ENCODE measurements around the gene CD34. TPM values are rescaled to one million over a fixed set of nuclear protein-coding genes. Genes with fewer than 3 reads are reported as not detected.

Gene CD34
- total RNA-seq, 2 experiments from 2014 or later, result 0.02 to 0.06 TPM

DNA sequence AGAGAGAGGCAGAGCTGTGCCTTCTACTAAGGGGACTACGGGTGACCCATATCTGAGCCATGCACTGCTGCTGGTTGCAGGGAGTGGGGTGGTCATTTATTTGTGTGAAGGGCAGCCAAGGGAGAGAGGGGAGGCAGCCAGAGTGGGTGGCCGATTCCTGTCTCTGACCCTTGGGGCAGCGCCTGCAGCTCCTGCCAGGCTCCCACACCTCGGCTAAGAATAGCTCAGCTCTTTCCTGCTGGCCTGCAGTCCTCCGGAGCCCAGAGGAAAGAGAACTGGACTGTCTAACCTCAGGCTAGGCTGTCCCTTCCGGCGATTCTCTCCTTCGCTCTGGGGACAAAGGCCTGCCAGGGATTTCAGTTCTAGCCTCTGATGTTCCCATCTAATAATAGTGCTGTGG lies 11.6 kb upstream of the CD34 start:
- no peaks in the 10 kb centered on the region for H3K4me1 Mint-ChIP-seq
- no peak for ATAC-seq
- DNase-seq, result no peak
- no peak overlapping the region for H3K4me3 Mint-ChIP-seq
- CTCF ChIA-PET, result interaction anchor here (1.3 kb wide), 1 partner anchor 26 kb away, joined by 3 read pairs; no protein-coding TSS in a partner anchor
- H3K27me3 Mint-ChIP-seq, result peaks cover 67% of the 10 kb centered on the region
- H3K36me3 Mint-ChIP-seq, result no peaks in the 10 kb centered on the region
- H3K27ac Mint-ChIP-seq, result no peak overlapping the region
- no peaks in the 10 kb centered on the region for H3K9me3 Mint-ChIP-seq (ENCODE audit: low read depth)

DNA sequence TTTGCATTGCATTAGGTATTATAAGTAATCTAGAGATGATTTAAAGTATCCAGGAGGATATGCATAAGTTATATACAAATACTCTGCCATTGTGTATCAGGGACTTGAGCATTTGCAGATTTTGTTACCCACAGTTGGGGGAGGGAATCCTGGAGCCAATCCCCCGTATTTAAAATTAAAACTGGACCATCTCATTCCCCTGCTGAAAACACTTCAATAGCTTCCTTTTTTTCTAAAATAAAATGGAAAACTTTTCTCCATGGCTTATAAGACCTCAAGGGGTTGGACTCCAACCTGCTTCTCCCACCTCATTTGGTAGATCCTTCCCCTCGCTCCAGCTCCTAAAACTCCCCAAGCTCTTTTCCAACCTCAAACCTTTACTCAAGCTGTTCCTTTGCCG lies 10.4 kb upstream of the CD34 start:
- Mint-ChIP-seq H3K36me3 (no peaks in the 10 kb centered on the region), H3K9me3 (ENCODE audit: low read depth) (no peaks in the 10 kb centered on the region), H3K4me1 (no peaks in the 10 kb centered on the region), H3K4me3 (no peak overlapping the region), H3K27ac (no peak overlapping the region), H3K27me3 (peaks cover 60% of the 10 kb centered on the region)
- CTCF ChIA-PET, result no interaction called here
- DNase-seq, result no peak
- ATAC-seq, result no peak

DNA sequence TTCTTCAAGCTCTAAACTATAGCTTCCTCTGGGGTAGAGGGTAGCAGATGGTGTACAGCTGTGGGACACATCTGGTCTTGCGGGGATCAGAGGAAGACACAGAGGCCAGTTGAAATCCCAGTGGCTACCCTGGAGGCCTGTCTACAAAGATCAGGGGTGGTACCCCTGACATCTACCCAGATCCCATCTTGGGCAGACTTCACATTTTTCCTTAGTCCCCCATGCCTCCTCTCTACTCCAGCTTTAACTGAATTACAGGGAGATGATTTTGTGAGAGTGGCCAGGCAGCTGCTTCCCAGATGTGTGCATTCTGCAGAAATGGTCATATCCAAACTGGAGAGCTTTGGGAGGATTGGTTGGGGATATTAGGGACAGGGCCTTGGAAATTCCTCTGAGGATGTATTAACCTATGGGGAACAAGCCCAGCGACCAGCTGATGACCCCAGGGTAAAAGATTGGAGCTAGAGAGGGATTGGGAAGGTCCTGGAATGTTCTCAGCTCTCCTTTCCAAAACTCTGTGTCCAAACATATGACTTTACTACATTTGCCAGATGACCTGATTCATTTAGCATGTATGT lies 9.6 kb upstream of the CD34 start:
- H3K27ac Mint-ChIP-seq, result no peak overlapping the region
- no peaks in the 10 kb centered on the region for H3K36me3 Mint-ChIP-seq
- CTCF ChIA-PET, result no interaction called here
- no peak overlapping the region for H3K4me3 Mint-ChIP-seq
- ATAC-seq (no peak), DNase-seq (no peak)
- H3K4me1 Mint-ChIP-seq, result no peaks in the 10 kb centered on the region
- no peaks in the 10 kb centered on the region for H3K9me3 Mint-ChIP-seq (ENCODE audit: low read depth)
- peaks cover 60% of the 10 kb centered on the region for H3K27me3 Mint-ChIP-seq

DNA sequence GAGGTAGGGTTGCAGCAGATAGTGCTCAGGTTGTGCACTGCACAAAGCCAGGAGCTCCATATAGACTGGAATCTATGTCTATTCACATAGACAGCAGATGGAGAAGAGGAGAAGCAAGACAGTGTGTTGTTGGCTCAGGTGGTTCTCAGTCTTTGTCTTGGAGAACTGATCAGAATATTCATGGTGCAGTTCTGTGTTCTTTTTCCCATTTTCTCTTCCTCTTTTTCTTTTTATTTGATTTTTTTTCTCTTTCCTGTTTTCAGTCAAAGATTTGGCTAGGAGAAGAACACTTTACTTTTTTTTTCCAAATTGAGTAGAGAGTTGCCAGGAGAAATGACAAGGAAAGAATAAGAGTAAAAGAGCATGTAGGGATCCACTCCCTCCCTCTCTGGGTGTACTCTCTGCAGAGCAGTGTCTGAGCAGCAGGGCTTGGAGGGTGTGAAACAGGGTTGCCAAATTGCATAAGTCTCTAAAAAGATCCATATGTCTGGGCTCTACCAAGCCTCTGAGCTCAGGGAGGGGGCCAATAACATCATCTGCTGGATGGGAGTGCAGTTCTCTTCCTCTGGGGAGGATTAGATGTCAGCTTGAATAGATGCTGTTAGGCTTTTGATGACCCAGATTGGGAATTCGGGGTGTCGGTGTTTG lies 8.7 kb upstream of the CD34 start:
- Mint-ChIP-seq H3K27ac (no peak overlapping the region), H3K4me3 (no peak overlapping the region), H3K36me3 (no peaks in the 10 kb centered on the region), H3K9me3 (ENCODE audit: low read depth) (no peaks in the 10 kb centered on the region), H3K4me1 (no peaks in the 10 kb centered on the region), H3K27me3 (peaks cover 55% of the 10 kb centered on the region)
- ATAC-seq (no peak), DNase-seq (no peak)
- CTCF ChIA-PET, result interaction anchor here (0.5 kb wide), 1 partner anchor 123 kb away, joined by 3 read pairs; no protein-coding TSS in a partner anchor

DNA sequence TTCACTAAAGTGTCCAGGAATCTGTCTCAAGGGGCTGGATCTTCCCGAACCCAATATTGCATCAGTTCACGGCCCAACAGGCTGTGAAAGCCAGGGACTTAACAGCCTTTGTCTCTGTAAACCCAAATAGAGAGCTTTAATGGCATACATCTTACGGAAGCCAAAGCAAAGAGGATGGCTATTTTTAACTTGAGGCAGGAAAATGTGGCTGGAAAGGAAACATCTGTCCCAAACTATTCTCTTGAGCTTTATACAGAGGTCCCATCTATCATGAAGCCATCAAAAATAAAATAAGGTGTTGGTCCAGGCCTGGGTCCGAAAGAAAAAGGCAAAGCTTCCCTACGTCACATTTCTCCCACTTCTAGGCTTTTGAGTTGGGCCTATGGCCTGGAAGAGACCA lies 7.7 kb upstream of the CD34 start:
- CTCF ChIA-PET, result interaction anchor here (0.7 to 1.5 kb wide), 2 partner anchors 34 to 45 kb away, joined by 3 to 4 read pairs; no protein-coding TSS in a partner anchor
- no peak for ATAC-seq
- no peak overlapping the region for H3K4me3 Mint-ChIP-seq
- H3K27ac Mint-ChIP-seq, result no peak overlapping the region
- no peaks in the 10 kb centered on the region for H3K9me3 Mint-ChIP-seq (ENCODE audit: low read depth)
- peaks cover 55% of the 10 kb centered on the region for H3K27me3 Mint-ChIP-seq
- no peaks in the 10 kb centered on the region for H3K4me1 Mint-ChIP-seq
- H3K36me3 Mint-ChIP-seq, result no peaks in the 10 kb centered on the region
- no peak for DNase-seq

DNA sequence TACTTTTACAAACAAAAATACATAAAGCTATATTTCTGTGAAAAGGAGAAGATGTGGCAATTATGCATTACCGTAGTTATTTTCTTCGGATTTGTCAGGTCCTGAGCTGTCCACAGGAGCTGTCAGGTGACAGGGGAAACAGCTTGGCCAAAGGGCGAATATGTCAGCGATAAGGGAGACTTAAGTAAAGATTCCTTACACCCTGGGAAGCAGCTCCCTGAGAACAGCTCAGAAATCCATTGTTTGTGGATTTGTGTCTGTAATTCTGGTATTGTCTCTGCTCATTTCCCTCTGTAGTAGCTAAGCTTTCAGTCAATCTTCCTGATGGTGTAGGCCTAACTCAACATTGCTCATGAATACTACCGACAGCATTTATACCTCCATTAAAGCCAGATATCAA lies 7.1 kb upstream of the CD34 start:
- no peak overlapping the region for H3K27ac Mint-ChIP-seq
- H3K4me3 Mint-ChIP-seq, result no peak overlapping the region
- CTCF ChIA-PET, result interaction anchor here (0.7 to 1.5 kb wide), 2 partner anchors 33 to 45 kb away, joined by 3 to 4 read pairs; no protein-coding TSS in a partner anchor
- H3K4me1 Mint-ChIP-seq, result no peaks in the 10 kb centered on the region
- H3K27me3 Mint-ChIP-seq, result peaks cover 55% of the 10 kb centered on the region
- no peaks in the 10 kb centered on the region for H3K9me3 Mint-ChIP-seq (ENCODE audit: low read depth)
- ATAC-seq, result no peak
- DNase-seq, result no peak
- no peaks in the 10 kb centered on the region for H3K36me3 Mint-ChIP-seq

DNA sequence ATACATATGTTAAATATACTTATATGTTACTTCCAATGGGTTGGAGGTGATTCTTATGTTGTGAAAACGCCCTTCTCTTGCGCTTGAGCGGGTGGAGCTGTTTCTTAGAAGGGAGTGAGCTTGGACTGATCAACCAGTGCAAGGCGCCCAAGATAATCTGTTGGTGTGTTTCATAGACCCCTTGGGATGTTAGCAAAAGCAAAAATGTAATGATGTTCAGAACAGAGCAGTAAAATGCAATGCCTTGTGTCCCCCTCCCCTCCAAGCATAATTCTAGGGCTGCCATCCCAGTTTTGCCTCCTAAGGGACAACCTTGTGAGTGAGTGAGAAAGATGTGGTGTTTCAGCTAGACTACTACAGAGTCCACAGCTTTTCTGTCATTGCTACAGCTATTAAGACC lies 6.2 kb upstream of the CD34 start:
- no peak overlapping the region for H3K27ac Mint-ChIP-seq
- no peaks in the 10 kb centered on the region for H3K4me1 Mint-ChIP-seq
- CTCF ChIA-PET, result no interaction called here
- H3K36me3 Mint-ChIP-seq, result no peaks in the 10 kb centered on the region
- no peaks in the 10 kb centered on the region for H3K9me3 Mint-ChIP-seq (ENCODE audit: low read depth)
- peaks cover 59% of the 10 kb centered on the region for H3K27me3 Mint-ChIP-seq
- ATAC-seq (no peak), DNase-seq (no peak)
- no peak overlapping the region for H3K4me3 Mint-ChIP-seq

DNA sequence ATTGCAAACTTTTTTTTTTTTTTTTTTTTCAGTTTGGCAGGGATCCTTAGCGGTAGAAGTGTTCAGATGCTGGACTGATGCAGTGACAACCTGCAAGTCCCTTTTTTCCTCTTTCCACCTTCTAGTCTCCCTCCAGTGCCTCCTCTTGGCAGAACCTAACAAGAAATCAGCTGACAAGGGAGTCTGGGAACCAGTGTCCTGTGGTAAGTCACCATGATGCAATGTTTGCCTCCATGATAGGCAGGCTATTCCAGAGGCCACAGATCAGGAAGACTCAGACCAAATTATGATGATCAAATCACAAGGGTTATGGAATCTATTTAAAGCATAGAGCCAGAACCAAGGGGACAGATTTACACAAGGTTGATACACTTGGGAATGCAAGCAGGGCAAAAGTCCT lies 3.0 kb upstream of the CD34 start:
- H3K27me3 Mint-ChIP-seq, result peaks cover 65% of the 10 kb centered on the region
- DNase-seq (no peak), ATAC-seq (no peak)
- CTCF ChIA-PET, result interaction anchor here (0.9 to 1.2 kb wide), 2 partner anchors 11 to 29 kb away, joined by 3 read pairs; no protein-coding TSS in a partner anchor
- peaks cover 18% of the 10 kb centered on the region for H3K4me1 Mint-ChIP-seq
- no peaks in the 10 kb centered on the region for H3K9me3 Mint-ChIP-seq (ENCODE audit: low read depth)
- H3K27ac Mint-ChIP-seq, result no peak overlapping the region
- H3K36me3 Mint-ChIP-seq, result no peaks in the 10 kb centered on the region
- no peak overlapping the region for H3K4me3 Mint-ChIP-seq

DNA sequence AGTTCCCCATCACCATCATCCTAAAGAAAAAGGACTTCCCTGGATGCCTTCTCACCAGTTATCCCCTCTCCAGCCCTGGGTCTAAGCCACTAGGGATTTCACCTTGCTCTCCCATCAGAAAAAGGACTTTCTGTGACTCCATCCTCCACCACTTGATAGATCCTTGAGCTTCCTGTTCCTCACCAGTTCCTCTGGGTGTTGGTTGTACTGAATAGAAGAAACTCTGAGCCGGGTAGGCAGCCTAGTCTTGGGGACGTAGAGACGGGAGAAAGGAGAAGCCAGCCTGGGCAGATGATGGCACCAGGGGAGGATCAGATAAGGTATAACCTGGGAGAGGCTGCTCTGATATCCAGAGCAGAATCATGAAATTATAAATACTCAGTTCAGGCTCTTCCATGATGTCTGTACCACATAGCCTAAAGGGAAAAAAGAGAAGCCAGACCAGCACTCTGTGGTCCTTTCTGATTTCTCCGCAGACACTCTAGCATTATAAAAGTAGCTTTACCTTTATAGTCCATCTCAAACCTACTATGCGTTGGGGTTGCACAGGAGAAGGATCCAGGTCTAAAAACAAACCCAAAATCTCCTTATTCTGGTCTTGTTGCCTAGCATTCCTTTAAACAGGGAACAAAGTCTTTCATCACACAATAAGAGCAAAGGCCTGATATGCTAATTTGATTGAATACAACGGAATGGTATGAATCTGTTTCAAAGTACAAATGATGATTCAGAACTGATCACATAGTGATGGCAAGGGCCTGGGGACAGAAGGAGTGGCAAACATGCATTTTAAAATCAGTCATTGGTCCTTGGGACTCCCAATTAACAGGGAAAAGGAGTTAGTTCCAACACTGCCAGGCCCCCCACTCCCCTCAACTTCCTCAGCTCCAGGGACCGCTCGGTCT lies 1.2 kb upstream of the CD34 start:
- Mint-ChIP-seq H3K27ac (no peak overlapping the region), H3K4me3 (no peak overlapping the region), H3K36me3 (no peaks in the 10 kb centered on the region), H3K27me3 (peaks cover 68% of the 10 kb centered on the region), H3K9me3 (ENCODE audit: low read depth) (no peaks in the 10 kb centered on the region), H3K4me1 (peaks cover 18% of the 10 kb centered on the region)
- no peak for ATAC-seq
- CTCF ChIA-PET, result interaction anchor here (1.5 kb wide), 2 partner anchors 27 to 51 kb away, joined by 3 to 5 read pairs; no protein-coding TSS in a partner anchor
- DNase-seq, result no peak

DNA sequence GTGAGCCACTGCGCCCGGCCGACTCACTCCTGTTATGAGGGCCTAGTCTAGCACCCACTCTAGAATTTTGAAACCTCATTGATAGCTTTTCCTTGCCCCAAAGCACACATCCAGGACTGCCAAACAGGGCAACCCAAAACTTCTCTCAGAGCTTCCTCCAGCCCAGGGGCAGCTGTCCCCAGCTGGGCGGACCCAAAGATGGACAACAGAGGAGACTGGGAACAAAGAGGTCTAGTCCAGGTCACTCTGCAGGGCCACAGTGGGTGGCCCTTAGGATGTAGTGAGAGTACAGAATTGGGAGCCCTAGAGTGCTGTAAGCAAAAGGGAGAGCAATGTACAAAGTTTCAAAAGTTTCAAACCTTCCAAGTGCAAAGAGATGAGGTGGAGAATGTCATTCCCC lies 1.2 kb downstream of the CD34 start:
- peak overlapping the region; percentile 34 for H3K4me3 Mint-ChIP-seq
- CTCF ChIA-PET, result interaction anchor here (1.0 to 2.0 kb wide), 2 partner anchors 13 to 53 kb away, joined by 3 to 5 read pairs; no protein-coding TSS in a partner anchor
- no peaks in the 10 kb centered on the region for H3K9me3 Mint-ChIP-seq (ENCODE audit: low read depth)
- no peaks in the 10 kb centered on the region for H3K36me3 Mint-ChIP-seq
- ATAC-seq, result no peak
- no peak overlapping the region for H3K27ac Mint-ChIP-seq
- H3K27me3 Mint-ChIP-seq, result peaks cover 66% of the 10 kb centered on the region
- DNase-seq, result no peak
- peaks cover 20% of the 10 kb centered on the region for H3K4me1 Mint-ChIP-seq

DNA sequence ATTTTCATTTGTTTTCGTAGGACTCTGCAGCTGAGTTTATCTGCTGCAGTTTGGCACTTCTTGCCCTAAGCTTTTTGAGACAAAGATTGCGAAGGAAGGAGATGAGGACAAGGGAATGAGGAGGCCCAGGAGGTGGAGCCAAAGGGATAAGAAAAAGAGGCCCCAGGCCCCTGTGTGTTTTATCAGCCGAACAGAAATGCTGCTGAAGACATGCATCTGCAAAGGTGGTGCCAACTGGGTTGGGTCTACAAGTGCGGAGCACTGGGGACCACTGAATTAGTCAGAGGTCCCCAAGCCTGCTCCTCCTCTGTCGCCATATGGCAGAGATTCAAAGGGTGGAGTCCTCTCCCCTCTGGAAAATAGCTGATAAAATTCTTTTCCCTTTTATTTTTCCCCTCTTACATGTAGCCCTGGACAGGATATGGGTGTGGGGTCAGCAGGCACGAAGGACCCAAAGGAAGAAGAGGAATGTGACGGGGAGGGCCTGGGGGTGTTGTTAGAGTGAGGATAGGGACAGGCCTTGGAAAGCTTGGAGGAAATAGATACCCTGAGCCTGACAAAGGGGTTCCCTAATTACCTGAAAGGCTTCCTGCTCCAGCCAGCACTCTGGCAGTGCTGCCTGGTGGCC lies 2.7 kb downstream of the CD34 start:
- DNase-seq, result no peak
- Mint-ChIP-seq H3K4me3 (no peak overlapping the region), H3K27ac (no peak overlapping the region), H3K27me3 (peaks cover 55% of the 10 kb centered on the region), H3K36me3 (no peaks in the 10 kb centered on the region), H3K9me3 (ENCODE audit: low read depth) (no peaks in the 10 kb centered on the region), H3K4me1 (peaks cover 34% of the 10 kb centered on the region)
- CTCF ChIA-PET, result interaction anchor here (0.8 to 2.2 kb wide), 3 partner anchors 23 to 55 kb away, joined by 5 to 6 read pairs (median 5); no protein-coding TSS in a partner anchor
- no peak for ATAC-seq

DNA sequence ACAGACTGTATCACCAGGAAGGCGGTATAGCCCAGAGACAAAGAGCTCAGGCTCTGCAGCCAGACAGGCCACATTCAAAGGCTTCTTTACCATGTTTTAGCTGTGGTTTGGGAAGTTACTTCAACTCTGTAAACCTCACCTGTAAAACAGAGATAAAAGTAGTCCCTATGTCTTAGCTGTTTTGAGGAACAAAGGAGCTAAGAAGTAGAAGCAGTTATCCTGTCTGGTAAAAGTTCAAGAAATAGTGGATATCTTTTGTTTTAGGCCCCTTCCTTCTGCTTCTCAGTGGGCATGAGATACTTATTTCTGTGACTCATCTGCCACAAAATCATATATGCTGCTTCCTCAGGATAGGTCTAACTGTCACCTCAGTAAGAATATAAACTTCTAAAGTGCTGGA lies 6.5 kb downstream of the CD34 start:
- DNase-seq (no peak), ATAC-seq (no peak)
- Mint-ChIP-seq H3K9me3 (ENCODE audit: low read depth) (no peaks in the 10 kb centered on the region), H3K27me3 (peaks cover 17% of the 10 kb centered on the region), H3K27ac (no peak overlapping the region), H3K4me3 (no peak overlapping the region), H3K36me3 (no peaks in the 10 kb centered on the region), H3K4me1 (peaks cover 40% of the 10 kb centered on the region)
- CTCF ChIA-PET, result interaction anchor here (0.6 to 4.9 kb wide), 3 partner anchors 19 to 188 kb away, joined by 3 to 29 read pairs (median 13); no protein-coding TSS in a partner anchor

DNA sequence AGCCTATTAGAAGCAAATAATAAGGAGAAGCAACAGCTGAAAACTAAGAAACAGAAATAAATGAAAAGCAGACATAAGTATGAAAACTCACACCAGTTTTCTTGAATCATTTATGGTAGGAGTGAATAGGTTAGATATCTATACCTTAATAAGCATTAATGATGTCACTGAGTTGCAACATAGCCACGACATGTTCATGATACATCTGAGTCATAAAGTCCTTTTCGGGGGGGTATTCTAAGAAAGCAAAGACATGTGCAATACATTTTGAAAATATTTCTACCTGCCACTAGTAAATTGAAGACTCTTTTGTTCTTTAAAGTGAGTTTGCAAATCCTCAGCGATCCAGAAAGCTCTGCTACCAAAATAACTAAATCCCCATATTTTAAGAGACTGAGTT lies 7.2 kb downstream of the CD34 start:
- H3K4me3 Mint-ChIP-seq, result no peak overlapping the region
- DNase-seq (no peak), ATAC-seq (peak; percentile 42)
- H3K27ac Mint-ChIP-seq, result no peak overlapping the region
- H3K9me3 Mint-ChIP-seq (ENCODE audit: low read depth), result no peaks in the 10 kb centered on the region
- H3K4me1 Mint-ChIP-seq, result peaks cover 40% of the 10 kb centered on the region
- no peaks in the 10 kb centered on the region for H3K36me3 Mint-ChIP-seq
- CTCF ChIA-PET, result interaction anchor here (0.6 to 4.9 kb wide), 4 partner anchors 18 to 188 kb away, joined by 3 to 29 read pairs (median 8); no protein-coding TSS in a partner anchor
- H3K27me3 Mint-ChIP-seq, result peaks cover 10% of the 10 kb centered on the region

Measured in activated CD8-positive, alpha-beta memory T cell treated with anti-CD3 and anti-CD28 coated beads, Interleukin-2, amount 10 ng/mL, durations not matched to agents 7 days and 5 days (primary cell).